ENCODE measurements around the gene MEIS1.

DNA sequence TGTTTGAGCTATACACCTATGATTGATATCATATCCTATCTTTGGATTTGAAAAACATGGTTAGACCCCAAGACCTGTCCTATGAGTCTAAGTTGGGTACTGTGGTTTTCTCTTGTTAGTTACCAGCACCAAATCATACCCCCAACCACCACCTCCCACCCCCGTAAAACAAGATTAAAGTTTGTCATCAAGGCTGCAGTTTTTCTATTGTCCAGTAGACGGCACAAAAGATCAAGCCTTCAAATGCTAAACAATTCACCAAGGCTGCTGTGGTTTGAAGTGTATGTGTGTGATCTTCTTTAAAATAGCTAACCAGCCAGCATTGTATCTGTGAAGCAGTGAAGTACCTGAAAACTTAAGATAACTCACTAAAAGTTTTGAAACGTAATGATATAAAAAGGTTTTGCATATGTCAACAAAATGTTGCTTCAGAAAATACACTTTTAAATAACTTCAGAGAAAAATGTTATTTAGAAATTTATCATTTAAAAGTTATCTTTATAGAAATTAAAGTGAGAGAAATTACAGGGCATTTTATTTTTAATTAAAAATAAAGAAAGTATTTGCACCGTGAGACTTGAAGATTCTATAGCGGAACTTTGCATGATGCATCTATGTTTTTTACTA, 5.8 kb upstream of the MEIS1 start:
- TF ChIP-seq POLR2AphosphoS5 (IDR thresholded peaks at IDR 0.05; ENCODE audit: borderline replicate concordance, low read depth, low read length) (no peak), EZH2 (IDR thresholded peaks at IDR 0.05) (no peak)
